Neural crest cell (in vitro differentiated cells): ENCODE measurements around the gene TSPAN32. TPM values are rescaled to one million over a fixed set of nuclear protein-coding genes. Genes with fewer than 3 reads are reported as not detected.

Source experiments
- DNase-seq: peaks from one replicate; pipeline ENCODE4 v3.0.0; 2021; ENCODE audit warnings: low read depth, mixed read lengths, low spot score
- H3K27ac Mint-ChIP-seq: one replicate; pipeline ENCODE4 v1.8.0; 2021; ENCODE audit warnings: mild to moderate bottlenecking, mixed read lengths; ENCODE audit not compliant: unreplicated experiment
- H3K27me3 Mint-ChIP-seq: 2 replicates; pipeline ENCODE4 v1.8.0; 2021; ENCODE audit warnings: low read depth, mild to moderate bottlenecking, mixed read lengths
- H3K36me3 Mint-ChIP-seq: 2 replicates; pipeline ENCODE4 v1.8.0; 2021; ENCODE audit warnings: low read depth, mild to moderate bottlenecking, mixed read lengths
- H3K4me1 Mint-ChIP-seq: 2 replicates; pipeline ENCODE4 v1.8.0; 2021; ENCODE audit warnings: mixed read lengths
- H3K4me3 Mint-ChIP-seq: one replicate; pipeline ENCODE4 v1.8.0; 2021; ENCODE audit warnings: mild to moderate bottlenecking, mixed read lengths
- H3K9me3 Mint-ChIP-seq: 2 replicates; pipeline ENCODE4 v1.8.0; 2021; ENCODE audit warnings: mixed read lengths
- CTCF ChIP-seq: fragments of 200-600 bp; sonication (generic); conservative IDR thresholded peaks from 2 replicates; pipeline ENCODE4 v1.5.0; 2021; ENCODE audit warnings: antibody characterized with exemption, mild to moderate bottlenecking
- total RNA-seq: library from RNA; stranded (reverse); gene quantifications from 2 replicates; pipeline ENCODE4 v1.2.1, GENCODE V29; 2021

TSPAN32 gene
- total RNA-seq, 1 donor from 2014 or later, result not detected

GRCh38 chr11:2347308-2347830 lies 45.6 kb downstream of the TSPAN32 start:
- Mint-ChIP-seq H3K9me3 (no peaks in the 10 kb centered on the region), H3K4me1 (no peaks in the 10 kb centered on the region), H3K36me3 (no peaks in the 10 kb centered on the region), H3K27ac (no peak overlapping the region), H3K4me3 (no peak overlapping the region), H3K27me3 (peaks cover 2% of the 10 kb centered on the region)
- no peak for DNase-seq
- TF ChIP-seq CTCF, result no peak

GRCh38 chr11:2348986-2349385 lies 47.2 kb downstream of the TSPAN32 start:
- no peak for TF ChIP-seq CTCF
- Mint-ChIP-seq H3K4me3 (no peak overlapping the region), H3K9me3 (no peaks in the 10 kb centered on the region), H3K27me3 (peaks cover 2% of the 10 kb centered on the region), H3K4me1 (no peaks in the 10 kb centered on the region), H3K36me3 (no peaks in the 10 kb centered on the region), H3K27ac (no peak overlapping the region)
- DNase-seq, result no peak

- peaks cover 4% of the 10 kb centered on the region for H3K9me3 Mint-ChIP-seq
- no peak for DNase-seq
- H3K4me3 Mint-ChIP-seq, result no peak overlapping the region
- no peak for TF ChIP-seq CTCF
- no peaks in the 10 kb centered on the region for H3K4me1 Mint-ChIP-seq
- no peaks in the 10 kb centered on the region for H3K36me3 Mint-ChIP-seq
- H3K27me3 Mint-ChIP-seq, result peaks cover 2% of the 10 kb centered on the region
- H3K27ac Mint-ChIP-seq, result no peak overlapping the region
Measured at GRCh38 chr11:2351701-2352100, 49.9 kb downstream of the TSPAN32 start.

- Mint-ChIP-seq H3K9me3 (peaks cover 4% of the 10 kb centered on the region), H3K27ac (no peak overlapping the region), H3K36me3 (no peaks in the 10 kb centered on the region), H3K27me3 (peaks cover 2% of the 10 kb centered on the region), H3K4me3 (no peak overlapping the region), H3K4me1 (no peaks in the 10 kb centered on the region)
- DNase-seq, result no peak
- no peak for TF ChIP-seq CTCF
Measured at GRCh38 chr11:2352420-2352819, 50.6 kb downstream of the TSPAN32 start.

GRCh38 chr11:2355000-2355644 lies 53.3 kb downstream of the TSPAN32 start:
- Mint-ChIP-seq H3K9me3 (peaks cover 4% of the 10 kb centered on the region), H3K27ac (no peak overlapping the region), H3K4me3 (no peak overlapping the region), H3K27me3 (peaks cover 2% of the 10 kb centered on the region), H3K4me1 (no peaks in the 10 kb centered on the region), H3K36me3 (no peaks in the 10 kb centered on the region)
- no peak for TF ChIP-seq CTCF
- DNase-seq, result no peak
